ENCODE results near the gene MRPS11. TPM values are rescaled to one million over a fixed set of nuclear protein-coding genes. Genes with fewer than 3 reads are reported as not detected.

The MRPS11 gene
- total RNA-seq, 1 donor from 2014 or later: 47.0 TPM

- Mint-ChIP-seq H3K4me1 (no peaks in the 10 kb centered on the region), H3K9me3 (no peaks in the 10 kb centered on the region), H3K27ac (no peak overlapping the region), H3K4me3 (no peak overlapping the region), H3K36me3 (ENCODE audit: low read depth) (peaks cover 18% of the 10 kb centered on the region), H3K27me3 (no peaks in the 10 kb centered on the region)
- intact Hi-C loops (cut with micrococcal nuclease): no loop called here
- DNase-seq (no peak), ATAC-seq (ENCODE audit: low read depth) (no peak)
- ChIA-PET CTCF (no interaction called here), POLR2A (no interaction called here)
- TF ChIP-seq, protein P1, sequence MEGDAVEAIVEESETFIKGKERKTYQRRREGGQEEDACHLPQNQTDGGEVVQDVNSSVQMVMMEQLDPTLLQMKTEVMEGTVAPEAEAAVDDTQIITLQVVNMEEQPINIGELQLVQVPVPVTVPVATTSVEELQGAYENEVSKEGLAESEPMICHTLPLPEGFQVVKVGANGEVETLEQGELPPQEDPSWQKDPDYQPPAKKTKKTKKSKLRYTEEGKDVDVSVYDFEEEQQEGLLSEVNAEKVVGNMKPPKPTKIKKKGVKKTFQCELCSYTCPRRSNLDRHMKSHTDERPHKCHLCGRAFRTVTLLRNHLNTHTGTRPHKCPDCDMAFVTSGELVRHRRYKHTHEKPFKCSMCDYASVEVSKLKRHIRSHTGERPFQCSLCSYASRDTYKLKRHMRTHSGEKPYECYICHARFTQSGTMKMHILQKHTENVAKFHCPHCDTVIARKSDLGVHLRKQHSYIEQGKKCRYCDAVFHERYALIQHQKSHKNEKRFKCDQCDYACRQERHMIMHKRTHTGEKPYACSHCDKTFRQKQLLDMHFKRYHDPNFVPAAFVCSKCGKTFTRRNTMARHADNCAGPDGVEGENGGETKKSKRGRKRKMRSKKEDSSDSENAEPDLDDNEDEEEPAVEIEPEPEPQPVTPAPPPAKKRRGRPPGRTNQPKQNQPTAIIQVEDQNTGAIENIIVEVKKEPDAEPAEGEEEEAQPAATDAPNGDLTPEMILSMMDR (IDR thresholded peaks at IDR 0.05): no peak
These were observed 14.8 kb downstream of the MRPS11 start for GRCh38 chr15:88482263-88482662.

GRCh38 chr15:88484682-88485331 is 17.3 kb downstream of the MRPS11 start:
- CTCF ChIA-PET: no interaction called here
- H3K4me3 Mint-ChIP-seq: no peak overlapping the region
- H3K9me3 Mint-ChIP-seq: no peaks in the 10 kb centered on the region
- H3K36me3 Mint-ChIP-seq (ENCODE audit: low read depth): no peaks in the 10 kb centered on the region
- no peak for DNase-seq
- POLR2A ChIA-PET: no interaction called here
- H3K4me1 Mint-ChIP-seq: no peaks in the 10 kb centered on the region
- TF ChIP-seq, protein P1 (IDR thresholded peaks at IDR 0.05): no peak
- intact Hi-C loops (cut with micrococcal nuclease): no loop called here
- H3K27ac Mint-ChIP-seq: no peak overlapping the region
- H3K27me3 Mint-ChIP-seq: no peaks in the 10 kb centered on the region
- ATAC-seq (ENCODE audit: low read depth): no peak

DNA sequence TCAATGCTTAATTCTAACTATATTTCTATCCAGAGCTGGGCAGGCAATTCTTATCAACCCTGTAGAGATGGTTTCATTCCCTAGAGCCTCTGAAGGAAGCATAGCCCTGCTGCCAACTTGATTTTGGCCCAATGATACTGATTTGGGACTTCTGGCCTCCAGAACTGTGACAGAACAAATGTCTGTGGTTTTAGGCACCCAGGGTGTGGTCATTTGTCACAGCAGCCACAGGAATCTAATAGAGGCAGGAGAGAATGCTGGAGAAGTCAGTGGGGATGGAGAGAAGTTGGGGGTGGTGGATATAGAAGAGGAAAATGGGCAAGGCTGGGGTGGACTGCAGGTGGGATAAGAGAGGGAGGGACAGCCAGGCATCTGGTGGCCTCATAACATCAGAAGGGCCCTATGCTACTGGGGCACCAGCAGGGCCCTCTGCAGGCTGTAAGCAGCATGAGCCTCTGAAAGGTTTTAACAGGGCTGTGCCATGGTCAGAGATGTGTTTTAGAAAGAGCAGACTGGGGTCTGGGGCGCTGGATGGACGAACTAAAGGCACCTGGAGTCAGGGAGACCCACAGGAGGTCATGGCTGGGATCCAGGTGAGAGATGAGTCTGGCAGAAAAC is 19.8 kb downstream of the MRPS11 start:
- TF ChIP-seq, protein P1 (IDR thresholded peaks at IDR 0.05): no peak
- no peaks in the 10 kb centered on the region for H3K9me3 Mint-ChIP-seq
- H3K4me1 Mint-ChIP-seq: no peaks in the 10 kb centered on the region
- POLR2A ChIA-PET: no interaction called here
- H3K27me3 Mint-ChIP-seq: no peaks in the 10 kb centered on the region
- no peak overlapping the region for H3K4me3 Mint-ChIP-seq
- CTCF ChIA-PET: no interaction called here
- ATAC-seq (ENCODE audit: low read depth): no peak
- H3K27ac Mint-ChIP-seq: no peak overlapping the region
- intact Hi-C loops (cut with micrococcal nuclease): no loop called here
- DNase-seq: no peak
- H3K36me3 Mint-ChIP-seq (ENCODE audit: low read depth): no peaks in the 10 kb centered on the region

- CTCF ChIA-PET: no interaction called here
- intact Hi-C loops (cut with micrococcal nuclease): no loop called here
- H3K36me3 Mint-ChIP-seq (ENCODE audit: low read depth): no peaks in the 10 kb centered on the region
- H3K27me3 Mint-ChIP-seq: no peaks in the 10 kb centered on the region
- no peaks in the 10 kb centered on the region for H3K9me3 Mint-ChIP-seq
- H3K27ac Mint-ChIP-seq: no peak overlapping the region
- TF ChIP-seq, protein P1 (IDR thresholded peaks at IDR 0.05): no peak
- ATAC-seq (ENCODE audit: low read depth): no peak
- POLR2A ChIA-PET: no interaction called here
- H3K4me1 Mint-ChIP-seq: no peaks in the 10 kb centered on the region
- no peak overlapping the region for H3K4me3 Mint-ChIP-seq
- DNase-seq: no peak
These were observed 20.5 kb downstream of the MRPS11 start for GRCh38 chr15:88487796-88488523.

DNA sequence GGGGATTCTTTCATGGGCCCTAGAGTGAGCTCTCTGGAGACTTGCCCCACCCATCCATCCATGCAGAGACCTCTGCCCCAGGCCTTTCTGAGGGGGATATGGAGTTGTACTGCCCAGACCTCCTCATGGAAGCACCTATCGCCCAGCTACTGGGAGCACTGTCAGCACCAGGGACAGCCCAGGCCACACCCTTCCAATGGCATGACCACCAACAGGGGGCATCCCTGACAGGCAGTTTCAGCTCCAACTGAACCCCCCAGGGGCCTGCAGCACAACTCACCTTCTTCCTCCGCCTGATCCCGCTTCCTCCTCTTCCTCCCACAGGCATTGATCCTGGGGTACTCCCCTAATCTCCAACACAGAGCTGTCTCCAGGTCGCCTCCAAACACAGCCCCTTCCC is 21.8 kb downstream of the MRPS11 start:
- CTCF ChIA-PET: no interaction called here
- Mint-ChIP-seq H3K27ac (no peak overlapping the region), H3K9me3 (no peaks in the 10 kb centered on the region), H3K4me3 (no peak overlapping the region), H3K36me3 (ENCODE audit: low read depth) (peaks cover 2% of the 10 kb centered on the region), H3K27me3 (no peaks in the 10 kb centered on the region), H3K4me1 (no peaks in the 10 kb centered on the region)
- POLR2A ChIA-PET: no interaction called here
- intact Hi-C loops (cut with micrococcal nuclease): no loop called here
- ATAC-seq (ENCODE audit: low read depth) (no peak), DNase-seq (no peak)
- TF ChIP-seq, protein P1 (IDR thresholded peaks at IDR 0.05): no peak
